Ishikawa (cell line): ENCODE results near the gene CORO2B.

Source experiments
- CEBPB ChIP-seq: IDR thresholded peaks from 2 replicates; pipeline ENCODE4 v1.6.1; 2012
- EP300 ChIP-seq: IDR thresholded peaks from 2 replicates; pipeline ENCODE4 v1.6.1; 2012; ENCODE audit warnings: borderline replicate concordance
- FOXM1 ChIP-seq: IDR thresholded peaks from 2 replicates; pipeline ENCODE4 v1.6.1; 2012; ENCODE audit warnings: low read depth, borderline replicate concordance
- RAD21 ChIP-seq: IDR thresholded peaks from 2 replicates; pipeline ENCODE4 v1.6.1; 2012; ENCODE audit warnings: low read depth
- REST ChIP-seq: IDR thresholded peaks from 2 replicates; pipeline ENCODE4 v1.6.1; 2012; ENCODE audit warnings: low read depth, mild to moderate bottlenecking
- TAF1 ChIP-seq: IDR thresholded peaks from 2 replicates; pipeline ENCODE4 v1.6.1; 2012; ENCODE audit warnings: low read depth, mild to moderate bottlenecking
- TCF12 ChIP-seq: IDR thresholded peaks from 2 replicates; pipeline ENCODE4 v1.6.1; 2012; ENCODE audit warnings: low read depth
- TEAD4 ChIP-seq: IDR thresholded peaks from 2 replicates; pipeline ENCODE4 v1.6.1; 2012
- TF ChIP-seq, protein P1 (sequence below): IDR thresholded peaks from 2 replicates; pipeline ENCODE4 v1.6.1; 2012

DNA sequence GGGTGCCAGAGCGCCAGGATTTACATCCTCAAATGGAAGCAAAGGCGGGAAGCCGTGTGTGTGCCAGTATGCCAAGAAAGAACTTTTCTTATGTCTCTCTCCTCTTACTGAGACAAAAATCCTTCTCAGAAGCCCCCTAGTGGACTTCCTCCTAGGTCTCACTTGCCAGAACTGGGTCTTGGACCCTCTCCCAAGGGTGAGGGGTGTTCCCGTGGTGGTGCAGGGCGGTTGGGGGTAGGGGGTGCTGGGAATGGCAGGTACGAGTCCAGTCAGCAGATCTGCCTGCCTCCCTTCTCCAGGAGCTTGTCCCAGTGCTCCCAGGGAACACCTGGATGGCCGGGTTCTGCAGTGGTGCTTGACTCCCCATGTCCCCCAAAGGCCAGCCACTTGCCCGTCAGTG is 52.0 kb downstream of the CORO2B start:
- no peak for TF ChIP-seq RAD21
- TF ChIP-seq TAF1: no peak
- no peak for TF ChIP-seq EP300
- no peak for TF ChIP-seq TCF12
- TF ChIP-seq, protein P1, sequence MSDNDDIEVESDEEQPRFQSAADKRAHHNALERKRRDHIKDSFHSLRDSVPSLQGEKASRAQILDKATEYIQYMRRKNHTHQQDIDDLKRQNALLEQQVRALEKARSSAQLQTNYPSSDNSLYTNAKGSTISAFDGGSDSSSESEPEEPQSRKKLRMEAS: no peak
- TF ChIP-seq REST: no peak
- no peak for TF ChIP-seq CEBPB
- TF ChIP-seq TEAD4: no peak
- no peak for TF ChIP-seq FOXM1
